ENCODE measurements around the gene UFD1.

Gene UFD1

DNA sequence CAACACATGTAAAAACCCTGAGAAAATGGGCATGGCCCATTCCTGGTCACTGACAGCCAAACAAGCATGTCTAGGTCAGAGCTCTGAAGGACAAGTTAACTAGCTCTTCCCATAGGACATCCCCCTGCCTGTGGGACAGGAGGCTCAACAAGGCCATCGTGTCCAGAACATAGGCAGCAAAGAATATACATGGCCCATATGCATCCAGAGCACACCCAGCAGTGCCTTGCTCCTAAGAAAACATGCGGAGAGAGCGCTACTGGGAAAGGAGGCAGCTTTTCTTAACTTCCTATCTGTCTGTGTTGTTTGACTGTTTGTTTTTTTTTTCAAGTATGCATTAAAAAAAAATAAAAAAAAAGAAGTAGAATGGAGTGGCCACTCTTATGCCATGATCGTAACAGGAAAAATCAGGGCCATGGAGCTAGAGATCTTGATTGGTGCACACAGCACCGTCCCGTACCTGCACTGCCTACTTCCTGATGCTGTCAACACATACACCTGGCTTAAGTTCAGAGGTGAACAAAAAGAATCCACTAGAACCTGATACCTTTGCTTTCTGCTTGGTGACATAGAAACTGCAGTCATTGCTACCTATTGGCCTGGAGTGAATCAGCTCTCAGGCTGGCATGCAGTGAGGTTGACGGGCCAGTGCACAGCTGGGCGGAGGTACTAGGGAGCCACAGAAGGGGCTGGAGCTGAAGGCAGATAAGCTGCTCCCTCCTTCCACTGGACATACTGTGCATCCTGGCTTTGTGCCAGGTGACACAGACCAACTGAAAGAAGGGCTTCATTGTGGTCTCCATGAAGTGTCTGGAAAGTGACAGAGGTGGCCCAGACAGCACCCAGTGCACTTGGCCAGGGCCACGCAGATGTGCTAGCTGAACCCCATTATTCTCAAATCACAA, 11.9 kb downstream of the UFD1 start:
- no peak for DNase-seq

DNA sequence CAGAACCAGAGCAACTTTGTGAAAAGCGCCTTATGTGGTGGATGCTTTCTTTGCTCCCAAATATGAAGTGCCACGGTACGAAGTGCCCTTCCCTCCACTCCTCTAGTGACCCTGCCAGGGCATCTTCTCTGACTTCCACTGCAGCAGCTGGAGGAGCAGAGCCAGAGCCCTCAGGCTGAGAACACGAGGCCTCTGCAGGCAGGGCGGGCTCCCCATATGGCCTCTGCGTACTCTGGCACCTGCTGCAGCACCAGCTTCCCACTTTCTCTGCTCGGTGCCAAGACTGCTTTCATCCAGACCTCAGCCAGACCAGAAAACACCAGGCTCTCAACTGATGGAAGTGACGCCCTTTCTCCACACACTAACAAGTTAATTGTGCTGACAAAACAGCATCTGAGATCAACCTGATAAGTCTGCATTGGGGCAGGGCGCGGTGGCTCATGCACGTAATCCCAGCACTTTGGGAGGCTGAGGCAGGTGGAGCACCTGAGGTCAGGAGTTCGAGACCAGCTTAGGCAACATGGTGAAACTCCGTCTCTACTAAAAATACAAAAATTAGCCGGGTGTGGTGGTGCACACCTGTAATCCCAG, 12.8 kb downstream of the UFD1 start:
- no peak for DNase-seq

DNA sequence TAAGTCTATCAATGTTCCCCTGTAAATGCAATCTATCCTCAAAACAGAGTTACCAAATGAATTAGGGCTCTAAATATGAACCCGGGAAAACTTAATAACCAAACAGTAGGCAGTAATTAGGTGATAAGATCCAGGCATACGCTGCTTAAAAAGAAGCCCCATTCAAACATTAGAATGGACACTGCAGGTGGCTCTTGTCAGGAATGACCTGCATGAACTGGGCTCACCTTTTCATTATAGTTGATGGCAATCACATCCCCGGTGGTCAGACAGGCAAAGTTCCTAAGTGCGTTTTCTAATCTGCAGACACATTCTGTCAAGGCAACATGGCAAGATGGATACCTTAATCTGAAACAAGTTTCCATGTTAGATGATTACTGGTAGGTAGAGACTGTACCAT, 14.0 kb downstream of the UFD1 start:
- no peak for DNase-seq

DNA sequence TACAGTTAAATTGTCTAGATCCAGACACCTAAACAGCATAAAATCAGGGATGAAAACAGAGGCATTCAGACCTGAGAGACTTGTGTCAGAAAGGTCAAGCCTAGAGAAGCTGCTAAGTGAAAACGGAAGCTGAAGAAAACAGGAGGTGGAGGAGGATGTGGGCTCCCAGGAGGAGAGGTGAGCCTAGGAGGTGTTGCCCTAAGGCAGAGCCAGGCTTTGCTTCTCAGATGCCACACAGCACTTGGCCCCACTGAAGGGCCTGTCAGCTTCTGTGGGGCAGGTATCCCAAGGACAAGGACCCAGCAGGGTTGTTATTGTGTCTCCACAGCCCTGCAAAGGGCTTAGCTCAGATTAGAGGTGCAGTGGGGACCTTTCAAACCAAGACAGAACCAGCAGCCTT, 14.4 kb downstream of the UFD1 start:
- DNase-seq = no peak

DNA sequence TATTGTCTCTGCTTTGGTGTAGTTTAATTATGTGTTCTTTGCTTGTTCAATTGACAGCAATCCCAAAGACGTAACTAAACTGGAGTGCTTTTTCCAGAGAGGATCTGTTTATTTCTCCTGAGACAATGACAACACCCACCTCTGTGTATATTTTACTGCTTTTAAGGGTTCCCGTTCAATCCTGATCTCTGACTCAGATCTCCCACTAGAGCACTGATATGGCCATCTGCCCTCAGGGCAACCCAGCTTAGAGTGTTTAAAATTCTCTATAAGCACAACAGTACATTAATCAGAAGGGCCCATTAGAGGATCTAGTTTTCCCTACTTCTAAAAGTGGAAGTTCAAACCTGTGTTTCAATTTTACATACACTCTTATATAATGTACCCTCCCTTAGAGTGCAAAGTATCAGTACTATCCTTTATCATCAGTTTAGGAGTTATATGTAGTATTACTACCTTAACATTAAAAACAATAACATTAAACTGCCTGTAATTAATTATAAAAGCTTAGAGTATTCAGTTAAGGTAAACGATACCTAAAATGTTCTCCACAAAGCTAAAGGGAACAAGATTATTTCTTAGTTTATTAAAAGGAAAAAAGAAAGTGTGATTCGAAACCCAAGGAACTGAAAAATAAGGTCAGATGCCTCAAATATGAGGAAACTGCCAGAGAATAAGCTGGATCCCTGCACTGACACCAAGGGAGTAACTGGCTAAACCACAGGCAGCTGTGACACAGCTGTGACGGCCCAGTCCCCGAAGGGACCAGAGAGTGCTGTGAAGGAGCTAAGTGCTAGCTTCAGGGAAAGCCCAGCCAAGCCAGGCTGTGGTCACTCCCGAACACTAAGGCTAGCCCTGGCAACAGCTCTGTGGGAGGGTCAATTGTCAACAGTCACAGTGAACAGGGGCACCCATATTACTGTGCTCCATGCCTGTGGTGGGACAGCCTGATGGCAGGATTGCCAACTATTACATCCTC, 15.2 kb downstream of the UFD1 start:
- no peak for DNase-seq

DNA sequence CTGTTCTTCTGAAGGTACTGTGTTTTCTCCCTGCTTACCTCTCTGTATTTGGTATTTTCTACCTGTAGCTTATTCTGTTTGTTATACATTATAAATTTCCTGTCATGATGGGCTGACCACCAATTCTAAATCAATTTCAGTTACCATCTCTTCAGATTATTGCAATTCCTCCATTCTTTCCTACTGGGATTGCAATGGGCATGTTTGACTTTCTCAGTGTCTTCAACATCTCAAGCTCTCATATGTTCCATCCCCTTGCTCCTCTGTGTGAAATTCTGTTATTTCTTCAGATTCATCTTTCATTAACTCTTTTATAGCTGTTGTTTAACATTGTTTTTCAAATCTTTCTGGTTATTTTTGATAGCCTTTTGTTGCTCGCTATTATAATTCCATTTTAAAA, 16.0 kb downstream of the UFD1 start:
- no peak for DNase-seq

DNA sequence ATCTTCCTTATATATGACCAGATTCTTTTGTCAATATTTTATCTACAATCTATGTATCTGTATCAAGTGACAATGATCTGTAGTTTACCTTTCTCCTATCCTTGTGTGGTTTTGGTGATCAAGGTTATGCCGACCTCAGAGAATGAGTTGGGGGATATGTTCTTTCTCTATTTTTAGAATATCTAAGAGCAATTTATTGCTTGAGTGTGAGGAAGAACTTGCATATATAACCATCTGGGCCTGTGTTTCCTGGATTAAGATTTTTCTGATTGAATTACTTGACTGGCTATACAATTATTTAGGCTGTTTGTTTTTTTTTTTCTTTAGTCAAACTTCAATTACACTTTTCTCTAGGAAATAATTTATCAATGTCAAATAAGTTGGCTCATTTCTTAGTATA, 17.5 kb downstream of the UFD1 start:
- no peak for DNase-seq

DNA sequence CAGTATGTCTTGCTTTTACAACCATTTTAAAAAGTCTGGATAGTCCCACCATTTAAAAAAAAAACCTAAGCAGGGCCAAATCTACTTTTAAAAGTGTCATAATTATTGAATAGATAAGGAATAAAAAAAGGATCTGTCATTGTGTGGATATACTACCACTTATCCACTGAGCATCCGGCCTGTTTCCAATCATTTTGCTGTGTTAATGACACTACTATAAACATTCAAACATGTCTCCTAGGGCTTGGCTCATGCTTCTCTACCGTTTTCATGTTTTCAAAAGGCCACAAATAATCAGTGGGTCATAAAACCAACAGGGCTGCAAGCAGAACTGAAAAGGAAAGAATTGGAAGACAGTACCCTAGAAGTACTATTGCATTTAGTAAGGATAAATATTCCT, 19.0 kb downstream of the UFD1 start:
- DNase-seq = no peak

DNA sequence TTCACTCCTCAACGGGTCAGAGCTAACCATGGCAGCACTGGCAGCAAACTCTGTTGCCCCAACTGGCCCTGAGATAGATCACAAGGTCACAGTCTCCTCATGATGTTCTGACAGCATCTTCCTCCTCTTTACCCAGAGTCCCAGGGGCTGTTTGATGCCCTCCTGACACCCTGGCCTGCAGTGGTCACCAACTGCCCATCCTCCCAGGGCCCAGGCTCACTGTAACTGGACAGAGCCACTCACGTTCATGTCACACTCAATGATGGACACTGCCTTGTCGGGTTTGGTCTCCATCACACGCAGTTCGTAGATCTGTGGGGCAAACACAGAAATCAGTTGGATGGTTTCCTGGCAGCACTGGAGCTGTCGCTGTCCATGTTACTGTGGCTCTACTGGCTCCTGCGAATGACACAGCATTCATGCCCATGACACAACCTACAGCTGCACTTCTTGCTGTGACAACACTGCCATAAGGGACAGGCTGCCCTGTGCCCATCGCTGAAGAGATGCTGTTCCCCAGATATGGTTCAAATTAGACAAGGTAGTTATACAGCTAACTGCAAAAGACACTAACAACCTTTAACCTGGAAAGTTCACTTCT, 21.1 kb downstream of the UFD1 start:
- no peak for DNase-seq

DNA sequence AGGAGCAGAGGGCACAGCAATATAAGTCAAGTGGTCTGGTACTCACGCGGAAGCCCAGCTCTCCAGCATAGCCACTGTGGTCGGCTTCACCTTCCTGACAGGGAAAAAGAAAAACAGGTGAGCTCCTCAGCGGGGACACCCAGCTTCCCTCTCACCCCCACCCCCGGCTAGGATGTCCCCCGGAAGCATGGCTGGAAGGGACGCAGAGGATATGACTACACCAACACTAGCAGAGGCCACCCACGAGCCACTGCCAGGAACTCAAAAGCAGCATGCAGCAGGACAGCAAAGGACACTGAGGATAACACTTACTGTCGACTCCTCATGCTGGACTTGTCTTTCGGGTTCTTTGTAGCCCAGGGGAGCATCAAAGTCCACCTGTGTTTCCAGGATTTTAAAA, 22.5 kb downstream of the UFD1 start:
- DNase-seq = no peak

DNA sequence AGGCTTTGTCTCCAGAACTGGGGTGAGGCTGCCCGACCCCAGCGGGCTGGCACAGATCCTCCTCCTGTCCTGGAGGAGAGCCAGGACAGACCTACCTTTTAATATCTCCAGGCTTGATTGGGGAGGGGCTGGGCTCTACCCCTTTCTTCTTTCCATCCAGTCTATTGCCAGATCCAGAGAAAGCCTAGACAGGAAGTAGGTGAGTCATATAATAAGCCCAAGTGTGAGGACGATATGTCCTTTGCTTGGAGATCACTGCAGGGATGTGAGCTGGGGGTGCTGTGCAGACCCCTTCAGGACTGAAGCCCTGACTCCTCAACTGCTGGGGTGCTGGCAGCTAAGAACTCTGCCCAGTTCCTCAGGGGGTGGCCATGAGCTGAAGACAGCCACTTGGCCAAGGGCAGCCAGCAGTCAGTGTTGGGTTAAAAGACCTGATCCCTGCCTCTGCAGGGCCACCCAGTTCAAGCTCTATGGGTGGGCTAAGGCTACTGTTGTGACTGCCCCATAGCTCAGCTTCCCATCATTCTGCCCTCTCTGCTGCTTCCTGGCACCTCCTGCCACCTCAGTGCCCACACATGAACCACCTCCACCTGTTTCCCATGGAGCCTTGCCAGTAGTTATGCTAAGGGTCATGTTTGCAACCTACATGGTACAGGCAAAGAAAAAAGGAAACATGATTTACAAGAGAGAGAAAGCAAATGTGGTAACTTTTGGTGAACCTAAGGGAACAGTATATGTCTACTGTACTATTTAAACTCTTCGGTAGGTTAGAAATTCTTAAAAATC, 23.2 kb downstream of the UFD1 start:
- DNase-seq = no peak

DNA sequence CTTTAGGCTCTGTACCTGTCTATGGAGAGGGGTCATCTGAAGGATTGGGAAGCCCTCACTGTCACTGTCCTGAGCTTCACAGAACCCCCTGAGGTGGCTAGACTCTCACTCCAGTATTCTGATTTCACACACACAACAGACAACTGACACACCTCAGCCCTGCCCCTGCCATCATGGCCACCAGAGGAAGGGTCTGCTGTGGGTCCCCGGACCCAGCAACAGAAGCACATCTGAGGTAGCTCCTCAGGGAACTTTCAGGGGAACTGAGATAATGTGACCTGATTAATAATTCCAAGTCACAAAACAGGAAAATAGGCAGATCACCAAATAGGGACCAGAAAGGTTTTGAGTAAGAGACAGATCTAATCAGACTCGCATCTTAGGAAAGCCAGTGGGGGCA, 24.0 kb downstream of the UFD1 start:
- no peak for DNase-seq

DNA sequence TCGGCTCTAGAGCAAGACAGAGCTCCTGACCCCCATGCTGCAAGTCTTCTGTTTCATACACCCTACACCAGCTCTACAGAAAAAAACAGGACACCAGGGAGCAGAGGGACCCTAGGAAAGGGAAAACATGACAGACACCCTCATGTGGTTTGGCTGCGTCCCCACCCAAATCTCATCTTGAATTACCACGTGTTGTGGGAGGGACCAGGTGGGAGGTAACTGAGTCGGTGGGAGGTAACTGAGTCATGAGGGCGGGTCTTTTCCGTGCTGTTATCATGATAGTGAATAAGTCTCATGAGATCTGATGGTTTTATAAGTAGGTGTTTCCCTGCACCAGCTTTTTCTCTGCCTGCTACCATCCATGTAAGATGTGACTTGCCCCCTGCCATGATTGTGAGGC, 24.8 kb downstream of the UFD1 start:
- DNase-seq = no peak

DNA sequence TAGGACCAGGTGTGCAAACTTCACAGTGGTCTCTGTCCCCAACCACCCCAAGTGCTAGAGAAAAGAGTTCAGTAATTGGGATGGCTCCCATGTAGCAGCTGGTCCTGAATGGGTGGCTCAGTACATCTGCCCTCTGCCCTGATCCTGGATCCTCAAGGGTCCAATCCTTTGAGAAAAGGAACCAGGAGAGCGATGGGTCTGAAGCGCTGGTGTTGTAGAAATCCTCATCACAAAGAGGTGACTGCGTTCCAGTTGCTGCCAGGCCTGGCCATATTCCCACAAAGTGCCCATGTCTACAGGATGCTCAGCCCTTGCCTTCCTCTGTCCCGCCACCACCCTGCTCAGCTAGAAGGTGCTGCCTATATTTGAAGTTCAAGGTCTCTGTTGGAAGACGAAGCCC, 25.3 kb downstream of the UFD1 start:
- DNase-seq = no peak

DNA sequence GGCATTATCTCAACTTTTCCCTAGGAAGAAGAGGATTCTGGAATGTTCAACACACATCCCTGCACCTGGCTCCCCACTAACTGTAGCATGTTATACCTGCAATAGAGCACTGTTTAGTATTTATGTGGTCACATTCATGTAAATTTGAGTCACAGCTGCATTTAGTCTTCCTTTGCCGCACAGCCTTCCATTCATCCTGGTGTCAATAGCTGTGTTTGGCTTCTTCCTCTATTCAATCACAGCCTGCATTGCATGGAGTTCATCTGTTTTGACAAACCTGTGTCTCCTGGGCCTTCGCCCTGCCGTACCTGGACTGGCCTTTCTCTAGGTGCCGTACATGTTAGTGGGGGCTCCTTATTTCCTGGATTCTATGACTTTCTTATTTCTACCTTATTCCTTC, 27.4 kb downstream of the UFD1 start:
- DNase-seq = no peak

DNA sequence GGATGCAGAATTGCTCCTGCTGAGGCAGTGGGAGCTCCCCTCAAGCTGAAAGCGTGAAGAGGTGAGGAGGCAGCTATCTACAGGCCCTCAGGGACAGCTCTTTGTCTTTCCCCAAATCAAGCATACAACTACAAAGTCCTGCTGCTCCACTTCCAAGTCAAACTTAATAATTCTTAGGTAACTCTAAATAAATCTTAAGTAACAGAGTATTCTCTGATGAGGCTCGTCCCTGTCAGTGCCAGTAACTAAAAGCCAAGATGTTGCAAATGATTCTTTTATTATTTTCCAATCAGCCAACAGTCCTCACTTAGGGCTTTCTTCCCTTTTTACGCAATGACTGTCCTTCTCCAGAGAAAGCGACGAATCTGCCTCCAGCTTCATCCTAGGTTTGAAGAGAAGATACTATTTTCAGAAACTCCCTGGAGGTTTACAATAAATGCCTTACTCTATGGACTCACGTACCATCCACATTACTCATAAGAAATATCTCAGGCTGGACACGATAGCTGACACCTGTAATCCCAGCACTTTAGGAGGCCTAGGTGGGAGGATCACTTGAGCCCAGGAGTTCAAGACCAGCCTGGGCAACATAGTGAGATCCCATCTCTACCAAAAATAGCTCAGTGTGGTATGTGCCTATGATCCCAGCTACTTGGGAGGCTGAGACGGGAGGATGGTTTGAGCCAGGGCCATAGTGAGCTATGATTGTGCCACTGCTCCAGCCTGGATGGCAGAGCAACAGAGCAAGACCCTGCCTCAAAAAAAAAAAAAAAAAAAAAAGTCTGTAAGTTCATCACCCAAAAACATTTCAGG, 28.4 kb downstream of the UFD1 start:
- DNase-seq = no peak

DNA sequence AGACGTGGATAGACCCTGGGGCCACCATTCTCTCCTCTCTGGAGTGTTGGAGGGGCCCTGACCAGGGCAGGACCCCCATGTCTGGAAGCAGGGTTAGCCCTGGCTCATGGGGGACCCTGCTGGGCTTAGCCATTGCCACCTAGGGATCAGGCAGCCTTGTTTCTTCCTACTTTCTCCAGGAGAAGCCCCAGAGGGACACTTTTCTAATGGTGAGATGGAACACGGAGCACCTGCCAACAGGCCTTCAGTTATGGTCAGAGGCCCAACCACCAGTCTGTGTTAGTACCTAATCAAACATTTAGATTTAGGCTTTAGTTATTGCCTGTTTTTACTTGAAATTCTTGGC, 29.6 kb downstream of the UFD1 start:
- DNase-seq = no peak

DNA sequence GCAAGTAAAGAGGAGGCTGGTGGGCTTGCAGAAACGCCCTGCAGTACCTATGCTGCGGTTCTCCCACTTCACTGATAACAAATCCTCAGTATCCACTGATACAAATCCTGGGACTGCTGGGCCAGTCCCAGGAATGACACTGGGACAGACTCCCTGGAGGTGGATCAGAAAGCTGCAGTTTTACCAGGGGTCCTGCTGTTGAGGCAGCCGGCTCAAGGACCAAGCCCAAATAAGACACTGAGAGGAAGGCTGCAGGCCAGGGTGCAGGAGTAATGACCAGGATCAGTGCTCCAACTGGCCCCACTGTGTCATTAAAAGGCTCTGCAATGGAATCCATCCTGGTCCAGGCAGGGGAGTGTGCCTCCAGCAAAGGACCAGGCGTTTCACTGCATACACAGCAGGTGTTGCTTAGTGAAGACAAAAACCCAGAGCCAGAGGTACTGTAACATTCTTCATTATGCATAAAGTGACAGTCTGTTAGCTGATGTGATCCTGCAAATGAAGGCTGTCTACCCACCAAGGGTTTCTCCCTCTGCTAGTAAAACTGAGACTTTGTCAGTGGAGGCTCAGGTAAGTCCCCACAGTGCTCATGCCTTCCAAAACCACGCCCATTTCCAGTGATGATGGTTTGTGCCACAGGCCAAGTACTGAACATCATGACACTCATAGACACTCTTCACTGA, 30.1 kb downstream of the UFD1 start:
- no peak for DNase-seq

DNA sequence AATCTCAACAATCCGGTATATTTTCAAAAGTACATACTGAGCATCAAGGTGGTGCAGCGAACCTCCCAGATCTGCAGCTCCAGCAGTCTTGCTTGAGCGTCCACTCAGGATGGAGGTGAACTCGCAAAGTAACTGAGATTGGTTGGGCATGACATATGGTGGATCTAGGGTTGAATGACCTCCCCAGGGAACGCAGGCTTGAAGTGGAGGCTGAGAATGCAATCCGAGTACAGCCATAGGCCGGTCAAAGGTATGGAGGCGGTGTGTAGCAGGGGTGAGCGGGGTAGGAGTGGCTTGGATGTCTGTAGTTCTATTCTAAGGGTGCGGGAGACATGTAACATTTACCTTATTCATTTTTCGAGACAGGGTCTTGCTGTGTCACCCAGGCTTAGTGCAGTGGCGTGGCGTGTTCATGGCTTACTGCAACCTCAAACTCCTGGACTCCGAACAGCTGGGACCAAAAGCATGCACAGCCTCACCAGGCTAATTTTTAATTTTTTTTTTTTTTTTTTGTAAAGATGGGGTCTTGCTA, 30.9 kb downstream of the UFD1 start:
- peak; percentile 75 to 85 for DNase-seq

DNA sequence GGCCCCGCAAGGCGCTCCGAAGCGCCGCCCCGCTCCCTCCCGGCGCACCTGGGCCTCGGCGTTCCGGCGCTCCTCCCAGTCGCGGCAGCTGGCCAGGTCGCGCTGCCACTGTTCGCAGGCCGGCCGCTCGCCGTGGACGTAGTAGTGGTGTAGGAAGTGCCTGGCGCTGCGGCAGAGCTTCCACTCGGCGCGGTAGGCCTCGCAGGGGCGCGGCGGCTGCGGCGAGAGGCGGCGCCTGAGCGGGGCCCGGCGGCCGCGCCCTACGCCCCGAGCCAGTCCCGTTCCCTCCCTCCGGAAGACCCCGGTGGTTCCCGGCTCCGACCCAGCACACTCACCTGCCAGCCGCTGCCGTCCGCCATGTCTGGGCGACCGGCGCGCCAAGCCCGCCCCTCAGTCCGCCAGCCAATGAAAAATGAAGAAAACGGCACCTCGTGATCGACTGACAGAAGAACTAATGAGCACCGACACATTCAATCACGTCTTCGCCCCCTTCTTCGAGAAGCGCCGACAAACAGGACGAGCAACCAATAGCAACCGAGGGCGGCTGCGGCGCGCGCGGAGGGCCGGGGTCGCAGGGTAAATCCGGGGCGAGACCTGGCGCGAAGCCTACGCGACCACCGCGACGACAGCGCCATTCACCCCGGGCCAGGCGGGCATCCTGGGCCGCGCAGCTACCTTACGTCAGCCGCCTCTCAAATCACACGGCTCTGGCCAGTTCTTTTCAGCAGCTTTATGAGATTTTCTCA, 31.5 kb downstream of the UFD1 start, which contains the start of gene C22orf39:
Gene C22orf39, minus strand, starts transcription at position 382 of the 746 bp plus-strand sequence. Its CDS starts 23 bp downstream, at position 359.
- DNase-seq = peak; percentile 39 to 73
